Adipocyte (in vitro differentiated cells): ENCODE data around the gene LYRM1.
A peak's percentile ranks its signal among the peaks of the same experiment; 100 is the strongest.
"Not testable (repeated sequence)": the region's sequence is repeated elsewhere in the genome, so short reads cannot be mapped to it uniquely, and the experiment has no call there.

Experiments
- DNase-seq: peaks from one replicate; pipeline ENCODE4 v3.0.0-alpha.2; 2015; ENCODE audit warnings: low read depth
- H3K27me3 ChIP-seq: replicated peaks from 2 replicates; pipeline ENCODE4 v1.7.0; 2013; ENCODE audit warnings: mild to moderate bottlenecking, low read length, moderate library complexity; ENCODE audit not compliant: control insufficient read depth, insufficient read depth
- H3K36me3 ChIP-seq: 2 replicates; pipeline ENCODE4 v1.7.0; 2013; ENCODE audit warnings: low read length, mild to moderate bottlenecking, moderate library complexity; ENCODE audit not compliant: control insufficient read depth, insufficient read depth, severe bottlenecking
- H3K4me1 ChIP-seq: 2 replicates; pipeline ENCODE4 v1.7.0; 2013; ENCODE audit warnings: mild to moderate bottlenecking, low read length, moderate library complexity; ENCODE audit not compliant: control insufficient read depth, insufficient read depth
- H3K4me3 ChIP-seq: 2 replicates; pipeline ENCODE4 v1.7.0; 2013; ENCODE audit warnings: mild to moderate bottlenecking, low read length, moderate library complexity
- H3K9ac ChIP-seq: 2 replicates; pipeline ENCODE4 v1.7.0; 2013; ENCODE audit warnings: mild to moderate bottlenecking, low read length, moderate library complexity
- H3K9me3 ChIP-seq: 2 replicates; pipeline ENCODE4 v1.7.0; 2013; ENCODE audit warnings: mild to moderate bottlenecking, low read length, moderate library complexity; ENCODE audit not compliant: control insufficient read depth

LYRM1 gene

DNA sequence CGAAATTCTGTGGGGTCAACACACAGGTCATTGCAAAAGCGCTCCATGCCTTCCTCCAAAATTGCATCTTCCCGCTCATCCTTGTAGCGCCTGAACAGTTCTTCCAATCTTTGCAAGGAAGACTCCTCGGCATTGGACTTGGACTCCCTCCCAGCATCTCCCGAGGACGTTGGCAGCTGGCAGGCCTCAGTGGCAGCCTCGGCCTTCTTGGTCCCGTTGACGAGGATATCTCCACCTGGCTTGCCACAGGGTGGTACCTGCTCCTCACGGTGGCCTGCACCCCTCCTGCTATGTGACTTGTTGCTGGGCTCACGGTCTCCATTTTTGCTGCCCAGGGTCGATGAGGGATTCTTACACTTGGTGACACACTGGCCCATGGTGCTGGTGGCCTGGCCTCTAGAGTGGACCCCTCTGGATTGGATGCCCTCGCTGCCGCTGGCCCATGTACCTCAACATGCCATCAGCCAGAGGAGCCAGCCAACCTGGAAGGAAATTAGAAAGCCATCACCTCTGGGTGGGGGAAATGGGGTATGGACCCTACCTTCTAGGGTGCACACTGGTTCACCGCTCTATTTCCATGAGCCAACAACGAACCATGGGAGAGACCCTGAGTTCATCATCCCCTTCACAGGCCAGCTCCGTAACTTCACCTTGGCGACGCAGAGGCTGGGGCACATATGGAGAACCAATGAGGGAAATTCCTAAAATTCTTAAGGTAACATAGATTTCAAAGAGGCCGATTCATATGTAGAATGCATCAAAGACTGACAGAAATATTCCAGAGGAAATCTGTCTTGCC lies 38.2 kb upstream of the LYRM1 start:
- Histone ChIP-seq H3K36me3 (peaks cover 47% of the 10 kb centered on the region), H3K27me3 (no peaks in the 10 kb centered on the region), H3K4me1 (peaks cover 59% of the 10 kb centered on the region), H3K9me3 (no peaks in the 10 kb centered on the region), H3K4me3 (no peak overlapping the region), H3K9ac (no peak overlapping the region)
- no peak for DNase-seq

DNA sequence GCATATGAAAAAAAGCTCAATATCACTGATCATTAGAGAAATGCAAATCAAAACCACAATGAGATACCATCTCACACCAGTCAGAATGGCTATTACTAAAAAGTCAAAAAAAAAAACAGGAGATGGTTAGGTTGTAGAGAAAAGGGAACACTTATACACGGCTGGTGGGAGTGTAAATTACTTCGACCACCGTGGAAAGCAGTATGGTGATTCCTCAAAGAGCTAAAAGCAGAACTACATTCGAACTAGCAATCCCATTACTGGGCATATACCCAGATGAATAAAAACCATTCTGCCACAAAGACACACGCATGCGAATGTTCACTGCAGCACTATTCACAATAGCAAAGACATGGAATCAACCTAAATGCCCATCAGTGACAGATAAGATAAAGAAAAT lies 36.2 kb upstream of the LYRM1 start:
- H3K9ac ChIP-seq = peak overlapping the region; percentile 26
- peak overlapping the region; percentile 12 for H3K4me3 ChIP-seq
- H3K36me3 ChIP-seq = peaks cover 36% of the 10 kb centered on the region
- not testable (repeated sequence) for H3K9me3 ChIP-seq, H3K27me3 ChIP-seq, DNase-seq
- H3K4me1 ChIP-seq = peaks cover 69% of the 10 kb centered on the region

DNA sequence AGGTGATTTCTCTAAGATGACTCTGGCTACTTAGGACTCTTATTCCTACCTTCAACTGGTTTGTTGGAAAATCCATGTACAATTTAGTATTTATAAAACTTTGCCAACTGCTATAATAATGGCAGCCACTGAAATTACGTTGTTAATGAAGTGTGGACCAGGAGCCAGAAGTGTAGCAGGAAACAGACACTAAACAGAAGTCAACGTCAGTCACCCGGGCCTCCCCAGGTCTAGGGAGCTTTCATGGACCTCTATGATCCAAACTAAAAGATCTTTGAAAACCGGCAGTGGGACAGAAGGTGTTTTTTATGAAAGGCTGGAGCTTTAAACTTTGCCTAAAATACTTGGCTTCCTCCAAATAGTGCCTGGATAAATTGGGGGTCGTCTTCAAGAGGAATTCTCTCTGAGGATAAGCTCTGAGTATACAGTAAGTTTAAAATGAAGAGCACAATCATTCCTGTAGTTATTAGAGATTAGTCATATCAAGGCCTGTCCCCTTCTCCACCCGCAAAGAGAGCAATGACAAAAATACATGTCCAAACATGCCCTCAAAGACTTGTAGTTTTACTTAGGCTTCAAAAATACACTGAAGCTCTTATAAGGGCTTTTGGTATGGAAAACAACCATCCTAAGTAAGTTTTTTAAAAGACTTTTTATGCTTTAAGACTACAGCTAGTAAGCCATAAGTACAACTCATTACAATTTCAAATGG lies 35.0 kb upstream of the LYRM1 start:
- peaks cover 69% of the 10 kb centered on the region for H3K4me1 ChIP-seq
- peak overlapping the region; percentile 84 for H3K9ac ChIP-seq
- peak; percentile 47 for DNase-seq
- H3K4me3 ChIP-seq = peak overlapping the region; percentile 64
- no peaks in the 10 kb centered on the region for H3K9me3 ChIP-seq
- peaks cover 24% of the 10 kb centered on the region for H3K36me3 ChIP-seq
- H3K27me3 ChIP-seq = no peaks in the 10 kb centered on the region

DNA sequence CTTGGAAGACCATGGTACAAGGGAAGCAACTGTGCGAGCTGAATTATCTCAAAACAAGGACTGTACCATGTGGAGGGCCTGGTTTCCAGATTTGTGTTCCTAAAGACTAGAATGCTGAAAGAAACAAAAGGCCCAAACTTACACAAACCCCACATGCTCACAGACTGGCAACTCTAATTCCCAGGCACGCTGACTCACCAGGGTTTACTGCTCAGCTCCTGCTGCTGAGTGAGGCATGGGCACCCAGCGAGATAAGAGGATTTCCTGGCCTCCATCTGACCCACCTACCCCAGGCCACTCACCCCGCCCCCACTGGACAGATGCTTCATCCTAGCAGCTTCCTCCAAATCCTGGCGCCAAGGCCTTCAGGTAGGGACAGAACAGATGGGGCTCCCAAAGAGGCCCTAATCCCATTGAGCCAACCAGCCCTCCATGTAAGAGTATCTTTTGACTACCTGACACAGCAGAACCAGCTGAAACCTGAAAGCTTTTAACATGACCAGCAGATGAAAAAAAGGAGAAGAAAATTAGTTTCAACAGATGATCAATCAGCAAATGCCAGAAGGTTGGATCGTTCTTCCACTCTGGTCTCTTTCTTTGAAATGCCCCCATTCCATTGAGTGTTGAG lies 34.3 kb upstream of the LYRM1 start:
- Histone ChIP-seq H3K36me3 (peaks cover 17% of the 10 kb centered on the region), H3K9me3 (no peaks in the 10 kb centered on the region), H3K9ac (peak overlapping the region; percentile 84), H3K27me3 (no peaks in the 10 kb centered on the region), H3K4me3 (peak overlapping the region; percentile 64), H3K4me1 (peaks cover 76% of the 10 kb centered on the region)
- peak; percentile 85 for DNase-seq

DNA sequence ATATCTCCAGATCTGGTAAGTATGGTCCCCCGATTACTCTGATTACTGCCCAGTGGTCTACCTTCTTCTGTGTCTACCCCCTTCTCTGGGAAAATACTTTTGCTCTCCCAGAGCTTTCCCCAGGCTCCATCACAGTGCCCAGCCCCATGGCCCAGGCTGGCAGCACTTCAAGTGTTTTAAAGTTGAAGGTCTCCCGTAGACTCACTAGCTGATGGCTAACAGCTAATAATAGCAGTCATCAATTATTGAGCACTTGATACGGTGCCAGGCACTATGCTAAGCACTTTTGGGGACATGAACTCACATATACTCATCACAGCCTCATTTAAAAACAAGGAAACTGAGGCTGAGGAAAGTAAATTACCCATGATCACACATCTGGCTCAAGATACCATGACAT lies 33.8 kb upstream of the LYRM1 start:
- H3K4me3 ChIP-seq = peak overlapping the region; percentile 64
- H3K36me3 ChIP-seq = peaks cover 16% of the 10 kb centered on the region
- peaks cover 81% of the 10 kb centered on the region for H3K4me1 ChIP-seq
- H3K9me3 ChIP-seq = no peaks in the 10 kb centered on the region
- no peak for DNase-seq
- H3K27me3 ChIP-seq = no peaks in the 10 kb centered on the region
- H3K9ac ChIP-seq = peak overlapping the region; percentile 84

DNA sequence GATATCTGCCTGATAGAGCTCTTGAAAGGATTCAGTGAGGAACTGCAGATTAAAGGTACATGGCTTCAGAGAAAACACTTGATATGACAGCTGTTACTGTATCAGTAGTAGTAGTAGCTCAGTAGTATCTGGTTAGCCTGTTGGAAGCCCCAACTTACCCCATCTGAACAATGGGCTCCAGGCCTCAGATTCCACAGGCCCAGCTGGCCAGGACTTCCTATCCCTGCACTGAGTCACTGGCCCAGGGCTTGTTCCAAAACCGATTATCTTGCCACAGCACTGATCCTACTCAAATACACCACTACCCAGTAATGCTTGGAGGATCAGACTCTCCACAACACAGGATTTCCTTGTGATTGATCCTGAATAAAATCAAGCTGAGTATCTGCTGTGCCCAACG lies 33.0 kb upstream of the LYRM1 start:
- H3K27me3 ChIP-seq = no peaks in the 10 kb centered on the region
- peaks cover 89% of the 10 kb centered on the region for H3K4me1 ChIP-seq
- no peak for DNase-seq
- no peaks in the 10 kb centered on the region for H3K9me3 ChIP-seq
- peak overlapping the region; percentile 64 for H3K4me3 ChIP-seq
- H3K36me3 ChIP-seq = peaks cover 12% of the 10 kb centered on the region
- H3K9ac ChIP-seq = peak overlapping the region; percentile 84

DNA sequence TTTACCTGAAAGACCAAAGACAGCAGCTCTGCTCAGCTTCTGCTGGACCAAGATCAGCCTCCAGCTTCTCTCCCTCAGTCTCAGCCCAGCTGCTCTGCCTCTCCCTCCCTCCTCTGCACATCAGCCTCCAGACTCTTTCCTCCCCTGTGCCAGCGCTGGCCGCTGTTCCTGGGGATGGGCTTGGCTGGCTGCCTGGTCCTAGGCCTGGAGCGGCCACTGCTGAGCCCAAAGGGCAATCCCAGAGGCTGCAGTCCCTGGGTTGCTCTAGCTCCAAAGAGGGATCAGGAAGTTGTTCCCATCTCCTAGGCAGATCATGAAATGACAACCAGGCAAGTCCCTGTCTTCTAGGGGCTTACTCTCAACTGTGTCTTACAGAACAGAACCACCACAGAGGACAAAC lies 31.7 kb upstream of the LYRM1 start:
- Histone ChIP-seq H3K4me3 (peak overlapping the region; percentile 64), H3K36me3 (peaks cover 8% of the 10 kb centered on the region), H3K4me1 (peaks cover 93% of the 10 kb centered on the region), H3K27me3 (no peaks in the 10 kb centered on the region), H3K9ac (peak overlapping the region; percentile 84), H3K9me3 (no peaks in the 10 kb centered on the region)
- no peak for DNase-seq

DNA sequence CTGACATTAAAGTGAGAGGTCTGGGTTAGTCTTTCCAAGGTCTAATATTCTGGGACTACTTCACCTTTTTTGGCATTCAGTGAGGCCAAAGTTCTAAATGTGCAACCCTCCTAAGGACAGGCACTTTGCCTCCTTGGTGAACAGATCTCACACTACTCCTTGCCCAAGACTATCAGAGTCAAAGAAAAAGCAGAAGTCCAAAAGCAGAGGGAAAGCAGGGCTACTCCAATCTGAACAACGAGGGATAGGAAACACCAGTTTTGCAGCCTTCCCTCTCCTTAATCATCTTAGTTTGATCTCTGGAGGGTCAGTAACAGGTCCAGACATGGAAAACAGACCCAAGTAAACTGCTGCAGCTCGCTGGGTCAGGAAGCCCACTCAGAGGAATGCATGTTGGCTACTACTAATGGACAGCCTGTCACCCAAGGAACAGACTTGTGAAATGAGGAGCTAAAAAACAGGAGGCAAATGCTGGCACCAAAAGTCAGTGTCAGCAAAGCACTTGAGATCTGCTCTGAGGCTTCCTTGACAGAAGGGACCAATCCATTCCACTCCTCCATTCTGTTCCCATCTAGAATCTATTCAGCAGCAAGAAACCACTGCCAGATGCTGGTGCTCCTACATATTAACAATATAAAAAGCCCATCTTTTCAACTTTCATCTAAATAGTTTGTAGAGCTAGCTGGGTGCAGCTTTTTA lies 30.3 kb upstream of the LYRM1 start:
- Histone ChIP-seq H3K36me3 (peaks cover 10% of the 10 kb centered on the region), H3K9ac (peak overlapping the region; percentile 84), H3K4me1 (peaks cover 99% of the 10 kb centered on the region), H3K4me3 (peak overlapping the region; percentile 1), H3K9me3 (no peaks in the 10 kb centered on the region), H3K27me3 (no peaks in the 10 kb centered on the region)
- no peak for DNase-seq

DNA sequence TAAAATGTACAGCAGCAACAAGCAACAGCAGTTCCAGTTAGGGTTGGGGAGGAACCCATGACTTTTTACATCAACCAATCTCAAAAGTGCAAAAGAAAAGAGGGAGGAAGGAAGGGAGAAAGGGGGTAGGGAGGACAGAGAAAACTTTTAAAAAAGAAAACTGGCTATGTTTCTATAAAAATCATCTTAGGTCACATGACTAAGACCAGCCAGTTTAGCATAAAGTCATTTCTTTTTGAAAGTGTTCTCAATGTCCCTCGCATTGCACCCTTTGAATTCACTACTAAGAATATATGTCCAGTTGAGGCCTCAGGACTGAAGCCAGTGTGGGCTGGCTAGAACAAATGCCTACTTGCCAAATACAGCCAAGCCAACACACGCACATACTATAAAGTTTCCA lies 29.3 kb upstream of the LYRM1 start:
- Histone ChIP-seq H3K27me3 (no peaks in the 10 kb centered on the region), H3K9ac (peak overlapping the region; percentile 84), H3K4me3 (peak overlapping the region; percentile 1), H3K36me3 (peaks cover 11% of the 10 kb centered on the region), H3K4me1 (peaks cover 92% of the 10 kb centered on the region), H3K9me3 (no peaks in the 10 kb centered on the region)
- DNase-seq = no peak

DNA sequence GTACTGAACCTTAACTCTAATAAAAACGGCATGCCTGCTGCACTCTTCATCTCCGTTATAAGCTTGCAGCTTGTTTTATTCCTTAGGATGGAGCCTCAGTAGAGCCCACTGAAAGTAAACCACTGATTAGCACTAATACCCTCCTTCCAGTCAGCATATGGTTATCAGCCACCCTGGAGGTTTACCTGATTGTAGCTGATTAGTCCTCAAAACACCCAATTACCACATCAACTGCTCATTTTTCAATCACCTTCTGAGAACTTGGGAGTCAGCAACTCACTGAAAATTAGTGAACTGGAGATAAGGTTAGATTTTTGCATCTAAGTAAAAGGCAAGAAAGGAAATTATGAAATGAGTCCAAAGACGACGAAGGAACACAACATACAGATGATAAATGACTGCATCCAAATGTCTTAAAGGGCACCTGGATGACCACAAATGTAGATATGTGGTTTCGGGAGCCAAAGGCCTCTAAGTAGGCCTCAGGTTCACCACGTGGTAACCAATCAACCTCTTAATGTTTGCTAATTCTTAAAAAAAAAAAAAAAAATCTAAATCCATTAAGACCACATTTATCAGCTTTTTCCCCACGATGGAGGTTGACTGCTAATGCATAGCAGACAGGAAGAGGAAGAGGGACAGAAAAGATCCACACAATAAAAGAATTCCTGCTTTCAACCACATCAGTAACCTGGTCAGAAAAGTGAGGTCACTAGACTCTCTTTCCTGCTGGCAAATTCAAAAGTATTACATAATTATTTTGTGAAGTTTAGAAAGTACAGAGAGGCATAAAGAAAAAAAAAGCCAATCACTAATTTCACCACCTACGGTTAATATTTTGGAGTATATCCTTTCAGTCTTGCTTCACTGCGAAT lies 28.4 kb upstream of the LYRM1 start:
- H3K27me3 ChIP-seq = no peaks in the 10 kb centered on the region
- peak overlapping the region; percentile 84 for H3K9ac ChIP-seq
- H3K9me3 ChIP-seq = no peaks in the 10 kb centered on the region
- DNase-seq = no peak
- H3K4me3 ChIP-seq = no peak overlapping the region
- H3K4me1 ChIP-seq = peaks cover 85% of the 10 kb centered on the region
- H3K36me3 ChIP-seq = peaks cover 17% of the 10 kb centered on the region
